ENCODE data around the gene MAP3K13. TPM values are rescaled to one million over a fixed set of nuclear protein-coding genes. Genes with fewer than 3 reads are reported as not detected.

The MAP3K13 gene
- total RNA-seq, 1 experiment from 2014 or later: 9.1 TPM

DNA sequence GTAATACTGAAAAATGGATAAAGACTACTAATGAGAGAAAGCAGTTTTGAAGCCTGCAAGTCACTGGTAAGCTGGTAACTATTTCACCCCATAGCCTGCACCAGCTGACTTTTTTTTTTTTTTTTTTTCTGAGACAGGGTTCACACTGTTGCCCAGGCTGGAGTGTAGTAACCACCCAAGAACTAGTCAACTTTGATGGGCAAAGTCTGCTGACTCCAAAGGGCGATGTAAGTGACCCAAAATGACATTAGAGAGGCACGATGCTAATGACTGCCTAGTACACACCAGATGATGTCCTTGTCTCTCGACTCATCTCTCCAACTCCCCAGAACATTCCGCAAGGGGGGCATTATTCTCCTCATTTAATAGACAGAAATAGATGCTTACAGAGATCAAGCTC, 148.8 kb downstream of the MAP3K13 start:
- Mint-ChIP-seq H3K36me3 (no peaks in the 10 kb centered on the region), H3K27me3 (ENCODE audit: low read depth) (peaks cover 13% of the 10 kb centered on the region), H3K4me3 (no peak overlapping the region), H3K27ac (no peak overlapping the region), H3K9me3 (no peaks in the 10 kb centered on the region), H3K4me1 (no peaks in the 10 kb centered on the region)
- ATAC-seq (no peak), DNase-seq (ENCODE audit: low spot score) (no peak)
- POLR2A ChIA-PET: interaction anchor here (0.6 kb wide), 1 partner anchor 64 kb away, joined by 3 read pairs; no protein-coding TSS in a partner anchor
- TF ChIP-seq, protein P1, sequence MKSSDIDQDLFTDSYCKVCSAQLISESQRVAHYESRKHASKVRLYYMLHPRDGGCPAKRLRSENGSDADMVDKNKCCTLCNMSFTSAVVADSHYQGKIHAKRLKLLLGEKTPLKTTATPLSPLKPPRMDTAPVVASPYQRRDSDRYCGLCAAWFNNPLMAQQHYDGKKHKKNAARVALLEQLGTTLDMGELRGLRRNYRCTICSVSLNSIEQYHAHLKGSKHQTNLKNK (CRISPR knock-in tag; IDR thresholded peaks at IDR 0.05): no peak
- no peak for TF ChIP-seq ZNF396 (CRISPR knock-in tag; IDR thresholded peaks at IDR 0.05; ENCODE audit: borderline replicate concordance)
- no peak for TF ChIP-seq ZNF219 (CRISPR knock-in tag; IDR thresholded peaks at IDR 0.05; ENCODE audit: borderline replicate concordance)
- TF ChIP-seq CBFB (CRISPR knock-in tag; IDR thresholded peaks at IDR 0.05; ENCODE audit: low read depth): no peak
- CTCF ChIA-PET: interaction anchor here (0.8 kb wide), 1 partner anchor 13 kb away, joined by 4 read pairs; the partner anchor contains the start of gene TMEM41A

DNA sequence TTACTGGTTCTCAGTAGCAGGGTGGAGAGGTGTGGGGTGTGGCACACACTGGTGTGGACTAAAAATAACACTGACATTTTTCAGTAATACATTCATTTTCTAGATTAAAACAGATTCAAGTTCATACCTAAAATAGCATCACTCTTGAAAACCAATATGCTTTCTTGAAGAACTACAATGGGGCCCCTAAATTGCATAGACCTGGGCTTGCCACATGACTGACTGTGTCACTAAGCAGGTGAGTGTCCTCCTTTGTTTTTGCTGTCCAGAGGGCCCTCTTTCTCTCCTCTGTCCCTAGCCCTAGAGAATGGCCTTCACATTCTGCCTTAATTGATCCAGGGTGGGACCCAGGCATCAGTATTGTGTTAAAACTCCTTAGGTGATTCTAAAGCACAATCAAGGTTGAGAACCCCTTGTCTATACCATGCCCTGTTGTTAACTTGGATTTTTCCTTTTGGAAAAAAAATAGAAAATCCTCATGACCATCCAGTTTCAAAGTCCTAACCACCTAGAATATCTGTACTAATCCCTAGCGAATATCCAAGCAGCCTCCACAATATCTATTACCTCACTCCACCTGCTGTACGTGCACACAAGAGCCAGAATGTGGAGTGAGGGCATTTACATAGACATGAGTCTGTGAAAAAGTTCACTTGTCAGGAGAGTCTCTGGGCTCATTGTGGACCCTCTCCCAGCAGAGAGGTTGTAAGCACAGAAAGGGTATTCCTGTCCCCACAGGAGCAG, 154.6 kb downstream of the MAP3K13 start:
- H3K27ac Mint-ChIP-seq: no peak overlapping the region
- no peak for TF ChIP-seq FOXP1 (CRISPR knock-in tag; IDR thresholded peaks at IDR 0.05; ENCODE audit: borderline replicate concordance)
- no peak for TF ChIP-seq GRHL2 (CRISPR knock-in tag; IDR thresholded peaks at IDR 0.05; ENCODE audit: insufficient replicate concordance, severe bottlenecking)
- TF ChIP-seq, protein P2, sequence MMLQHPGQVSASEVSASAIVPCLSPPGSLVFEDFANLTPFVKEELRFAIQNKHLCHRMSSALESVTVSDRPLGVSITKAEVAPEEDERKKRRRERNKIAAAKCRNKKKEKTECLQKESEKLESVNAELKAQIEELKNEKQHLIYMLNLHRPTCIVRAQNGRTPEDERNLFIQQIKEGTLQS (CRISPR knock-in tag; conservative IDR thresholded peaks at IDR 0.05): no peak
- TF ChIP-seq GABPB1 (CRISPR knock-in tag; IDR thresholded peaks at IDR 0.05): no peak
- TF ChIP-seq PREB (CRISPR knock-in tag; IDR thresholded peaks at IDR 0.05; ENCODE audit: borderline replicate concordance): no peak
- no peak for TF ChIP-seq FOXP4 (CRISPR knock-in tag; IDR thresholded peaks at IDR 0.05)
- ATAC-seq (no peak), DNase-seq (ENCODE audit: low spot score) (no peak)
- CTCF ChIA-PET: interaction anchor here (1.6 kb wide), 1 partner anchor 58 kb away, joined by 10 read pairs; no protein-coding TSS in a partner anchor
- H3K4me1 Mint-ChIP-seq: no peaks in the 10 kb centered on the region
- H3K27me3 Mint-ChIP-seq (ENCODE audit: low read depth): peaks cover 15% of the 10 kb centered on the region
- POLR2A ChIA-PET: no interaction called here
- no peaks in the 10 kb centered on the region for H3K36me3 Mint-ChIP-seq
- H3K9me3 Mint-ChIP-seq: no peaks in the 10 kb centered on the region
- no peak overlapping the region for H3K4me3 Mint-ChIP-seq

DNA sequence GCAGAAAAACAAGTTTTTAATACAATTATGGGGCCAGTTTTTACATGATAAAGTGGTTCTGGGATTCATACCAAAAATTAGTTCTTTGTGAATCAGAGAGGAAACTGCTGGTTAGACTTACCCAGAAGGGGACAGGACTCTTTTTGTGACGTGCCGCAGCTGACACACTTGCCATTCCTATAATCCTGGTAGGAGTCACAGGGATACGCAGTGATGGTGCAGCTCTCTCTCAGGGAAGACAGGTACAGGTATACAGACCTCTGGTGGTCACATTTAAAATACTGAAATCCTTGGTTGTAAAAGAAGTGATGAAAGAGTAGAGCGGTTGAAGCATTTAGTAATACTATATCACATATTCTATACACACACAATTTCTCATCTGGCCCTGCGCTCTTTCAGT, 156.1 kb downstream of the MAP3K13 start:
- Mint-ChIP-seq H3K4me3 (no peak overlapping the region), H3K36me3 (no peaks in the 10 kb centered on the region), H3K27me3 (ENCODE audit: low read depth) (peaks cover 9% of the 10 kb centered on the region), H3K4me1 (no peaks in the 10 kb centered on the region), H3K9me3 (no peaks in the 10 kb centered on the region), H3K27ac (no peak overlapping the region)
- ChIA-PET POLR2A (no interaction called here), CTCF (interaction anchor here (0.6 to 1.6 kb wide), 8 partner anchors 9 to 61 kb away, joined by 3 to 10 read pairs (median 4); no protein-coding TSS in a partner anchor)
- TF ChIP-seq, protein P3, sequence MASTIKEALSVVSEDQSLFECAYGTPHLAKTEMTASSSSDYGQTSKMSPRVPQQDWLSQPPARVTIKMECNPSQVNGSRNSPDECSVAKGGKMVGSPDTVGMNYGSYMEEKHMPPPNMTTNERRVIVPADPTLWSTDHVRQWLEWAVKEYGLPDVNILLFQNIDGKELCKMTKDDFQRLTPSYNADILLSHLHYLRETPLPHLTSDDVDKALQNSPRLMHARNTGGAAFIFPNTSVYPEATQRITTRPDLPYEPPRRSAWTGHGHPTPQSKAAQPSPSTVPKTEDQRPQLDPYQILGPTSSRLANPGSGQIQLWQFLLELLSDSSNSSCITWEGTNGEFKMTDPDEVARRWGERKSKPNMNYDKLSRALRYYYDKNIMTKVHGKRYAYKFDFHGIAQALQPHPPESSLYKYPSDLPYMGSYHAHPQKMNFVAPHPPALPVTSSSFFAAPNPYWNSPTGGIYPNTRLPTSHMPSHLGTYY (CRISPR knock-in tag; IDR thresholded peaks at IDR 0.05): no peak
- TF ChIP-seq, protein P4, sequence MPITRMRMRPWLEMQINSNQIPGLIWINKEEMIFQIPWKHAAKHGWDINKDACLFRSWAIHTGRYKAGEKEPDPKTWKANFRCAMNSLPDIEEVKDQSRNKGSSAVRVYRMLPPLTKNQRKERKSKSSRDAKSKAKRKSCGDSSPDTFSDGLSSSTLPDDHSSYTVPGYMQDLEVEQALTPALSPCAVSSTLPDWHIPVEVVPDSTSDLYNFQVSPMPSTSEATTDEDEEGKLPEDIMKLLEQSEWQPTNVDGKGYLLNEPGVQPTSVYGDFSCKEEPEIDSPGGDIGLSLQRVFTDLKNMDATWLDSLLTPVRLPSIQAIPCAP (CRISPR knock-in tag; IDR thresholded peaks at IDR 0.05): no peak
- TF ChIP-seq ZBTB21 (CRISPR knock-in tag; IDR thresholded peaks at IDR 0.05; ENCODE audit: borderline replicate concordance) (no peak), ARID4B (CRISPR knock-in tag; IDR thresholded peaks at IDR 0.05; ENCODE audit: borderline replicate concordance) (no peak), FOXJ3 (CRISPR knock-in tag; IDR thresholded peaks at IDR 0.05; ENCODE audit: borderline replicate concordance) (no peak)
- no peak for DNase-seq (ENCODE audit: low spot score)
- peak; percentile 78 for ATAC-seq

Data from WTC11 (cell line).